Hindlimb muscle (tissue), 1 donor: ENCODE measurements around the gene NEMP1. TPM values are rescaled to one million over a fixed set of nuclear protein-coding genes. Genes with fewer than 3 reads are reported as not detected.
"Not testable (repeated sequence)": the region's sequence is repeated elsewhere in the genome, so short reads cannot be mapped to it uniquely, and the experiment has no call there.

Source experiments
- DNase-seq: peaks from one replicate; pipeline ENCODE4 v3.0.0-alpha.2; 2013
- polyA plus RNA-seq: library from polyadenylated mRNA; unstranded; fragments of 120-200 nt; gene quantifications from one replicate; pipeline ENCODE4 v1.2.1, GENCODE V29; 2013; ENCODE audit not compliant: insufficient read length

Gene NEMP1
- polyA plus RNA-seq, 1 donor: 17.9 TPM

DNA sequence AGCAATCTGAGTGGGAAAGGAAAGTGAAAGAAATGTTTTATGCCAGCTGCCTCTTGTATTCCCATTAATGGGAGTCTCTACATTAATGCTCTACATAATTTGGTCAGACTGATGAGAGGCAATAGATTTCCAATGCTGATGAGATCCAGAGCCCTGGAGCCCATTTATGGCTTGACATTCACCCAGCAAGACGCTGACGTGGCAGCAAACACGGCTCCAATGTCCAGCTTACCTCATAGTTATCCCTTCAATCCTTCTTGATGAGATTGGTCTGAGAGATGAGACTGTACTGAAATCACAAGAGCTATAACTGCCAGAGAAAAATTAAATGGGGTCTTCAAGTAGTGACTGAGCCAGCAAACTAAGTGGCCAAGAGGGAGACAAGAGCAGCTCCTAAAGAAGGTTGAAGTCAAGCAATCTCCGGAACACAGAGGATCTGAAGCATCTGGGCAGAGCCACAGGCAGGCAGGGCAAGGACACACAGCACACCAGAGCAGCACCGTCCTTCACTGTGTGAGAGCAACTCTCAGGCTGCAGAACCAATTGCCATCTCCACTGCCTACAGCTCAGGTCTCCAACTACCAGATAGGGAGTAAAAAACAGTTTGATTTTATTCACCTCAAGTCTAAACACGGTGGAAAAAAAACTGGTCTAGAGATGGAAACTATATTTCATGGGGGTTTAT is 21.4 kb downstream of the NEMP1 start:
- no peak for DNase-seq

DNA sequence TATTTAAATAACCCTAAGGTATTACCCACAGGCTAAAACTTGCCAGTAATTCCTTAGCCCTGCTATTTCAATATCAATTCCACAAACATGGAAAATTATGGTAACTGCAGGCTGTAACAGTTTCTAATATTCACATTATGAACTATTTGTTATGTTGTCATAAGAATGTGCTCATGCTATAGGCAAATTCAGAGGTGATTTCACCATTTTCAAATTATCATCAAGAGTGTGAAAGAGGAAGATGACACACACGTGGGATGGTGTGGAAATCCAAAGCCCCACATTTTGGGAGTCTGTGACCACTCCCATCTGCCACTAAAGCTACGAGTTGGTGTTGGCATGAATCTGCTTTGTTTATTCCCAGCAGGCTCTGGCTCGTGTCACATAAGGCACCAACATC is 22.8 kb downstream of the NEMP1 start:
- DNase-seq: no peak

DNA sequence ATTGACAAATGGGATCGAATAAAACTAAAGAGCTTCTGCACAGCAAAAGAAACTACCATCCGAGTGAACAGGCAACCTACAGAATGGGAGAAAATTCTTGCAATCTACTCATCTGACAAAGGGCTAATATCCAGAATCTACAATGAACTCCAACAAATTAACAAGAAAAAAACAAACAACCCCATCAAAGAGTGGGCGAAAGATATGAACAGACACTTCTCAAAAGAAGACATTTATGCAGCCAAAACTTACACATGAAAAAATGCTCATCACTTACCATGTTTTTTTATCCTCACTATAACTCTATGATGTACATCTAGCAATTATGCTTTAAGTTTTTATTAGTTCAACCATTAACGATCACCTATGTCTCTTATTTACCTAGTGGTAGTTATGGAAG is 24.7 kb downstream of the NEMP1 start:
- DNase-seq: not testable (repeated sequence)

DNA sequence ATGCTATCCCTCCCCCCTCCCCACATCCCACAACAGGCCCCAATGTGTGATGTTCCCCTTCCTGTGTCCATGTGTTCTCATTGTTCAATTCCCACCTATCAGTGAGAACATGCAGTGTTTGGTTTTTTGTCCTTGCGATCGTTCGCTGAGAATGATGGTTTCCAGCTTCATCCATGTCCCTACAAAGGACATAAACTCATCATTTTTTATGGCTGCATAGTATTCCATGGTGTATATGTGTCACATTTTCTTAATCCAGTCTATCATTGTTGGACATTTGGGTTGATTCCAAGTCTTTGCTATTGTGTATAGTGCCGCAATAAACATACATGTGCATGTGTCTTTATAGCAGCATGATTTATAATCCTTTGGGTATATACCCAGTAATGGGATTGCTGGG is 25.4 kb downstream of the NEMP1 start:
- DNase-seq: not testable (repeated sequence)

DNA sequence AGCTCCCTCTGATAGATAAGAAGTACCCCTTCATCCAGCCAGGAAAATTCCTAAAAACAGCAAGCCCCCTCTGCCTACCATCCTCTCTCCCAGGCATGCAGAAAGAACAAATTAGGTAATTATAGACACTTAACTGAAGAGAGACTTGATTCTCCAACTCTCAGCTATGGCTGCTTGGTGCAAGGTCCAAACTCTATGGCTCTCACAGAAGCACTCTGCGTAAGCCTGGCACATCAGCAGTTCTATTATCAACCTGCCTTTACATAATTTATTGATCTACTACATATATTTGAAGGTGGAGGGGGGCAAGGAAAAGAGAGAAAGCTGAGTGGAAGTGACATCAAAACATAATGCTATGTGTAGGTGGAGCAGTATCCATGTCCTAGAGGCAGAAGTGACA is 27.6 kb downstream of the NEMP1 start:
- DNase-seq: no peak

DNA sequence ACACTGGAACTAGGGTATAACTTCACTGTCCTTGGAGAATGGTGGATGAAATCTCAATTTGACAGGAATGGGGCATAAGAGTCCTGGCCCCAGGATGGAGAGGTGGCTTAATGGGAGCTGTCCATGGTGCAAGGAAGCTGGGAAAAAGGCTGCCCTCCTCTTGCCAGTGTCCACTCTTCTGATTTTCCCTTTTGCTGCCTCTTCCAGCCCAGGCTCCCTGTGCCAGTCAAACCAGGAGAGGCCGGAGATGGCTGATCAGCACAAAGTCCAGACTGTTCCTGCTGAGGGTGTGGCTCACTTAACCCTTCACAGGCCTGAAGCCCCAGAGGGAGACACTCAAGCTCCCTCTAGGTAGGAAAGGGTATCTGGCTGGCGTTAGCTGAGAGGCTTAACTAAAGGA is 28.7 kb downstream of the NEMP1 start, which contains the start of gene MYO1A:
Gene MYO1A (minus strand): TSS at position 240 of the 400 bp plus-strand sequence. CDS start 1,806 bp downstream, outside the sequence.
- DNase-seq: no peak

DNA sequence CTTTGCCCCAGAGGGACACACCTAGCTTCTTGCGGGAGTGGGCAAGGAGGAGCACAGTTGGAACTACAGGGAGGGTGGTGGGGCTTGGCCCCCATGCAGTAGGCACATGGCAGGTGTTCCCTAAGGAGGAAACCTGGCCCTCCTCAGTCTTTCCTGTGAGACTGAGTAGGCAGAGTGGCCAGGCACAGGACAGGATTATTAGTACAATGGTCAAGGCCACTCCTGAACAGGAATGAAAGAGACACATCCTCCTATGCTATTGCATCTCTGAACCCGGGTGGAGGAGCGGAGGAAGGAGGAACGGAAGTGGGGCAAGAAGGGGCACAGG is 29.5 kb downstream of the NEMP1 start:
- DNase-seq: no peak

DNA sequence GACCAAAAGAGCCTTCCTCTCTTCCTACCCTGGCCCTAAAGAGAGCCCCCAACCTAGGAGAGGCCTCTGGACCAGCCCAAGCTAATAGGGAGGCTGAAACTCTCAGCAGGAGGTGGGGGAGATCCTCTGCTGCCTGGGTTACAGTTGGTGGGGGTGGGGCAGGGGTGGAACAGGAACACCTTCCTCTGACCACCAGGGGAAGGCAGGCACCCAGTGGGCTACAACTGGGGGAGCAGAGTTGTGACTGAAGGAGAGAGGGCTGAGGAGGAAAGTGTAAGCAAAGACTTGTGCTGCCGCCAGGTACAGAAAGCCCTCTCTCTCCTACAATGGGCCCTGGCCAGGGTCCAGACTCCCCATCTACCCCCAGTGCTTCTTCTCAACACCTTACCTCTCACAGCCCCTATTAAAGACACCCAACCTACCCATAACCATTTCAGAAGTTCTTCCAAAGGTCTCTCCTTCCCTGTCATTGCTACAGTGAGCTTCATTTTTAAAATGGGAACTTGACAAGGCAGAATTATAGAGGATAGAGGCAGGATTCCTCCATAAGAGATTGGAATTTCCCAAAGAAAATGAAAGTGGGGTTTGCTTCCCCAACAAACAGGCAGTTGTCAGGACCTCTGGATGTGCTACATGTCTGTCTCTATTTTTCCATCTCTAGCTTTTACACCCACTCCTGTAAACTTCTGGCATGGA is 30.0 kb downstream of the NEMP1 start:
- DNase-seq: no peak

DNA sequence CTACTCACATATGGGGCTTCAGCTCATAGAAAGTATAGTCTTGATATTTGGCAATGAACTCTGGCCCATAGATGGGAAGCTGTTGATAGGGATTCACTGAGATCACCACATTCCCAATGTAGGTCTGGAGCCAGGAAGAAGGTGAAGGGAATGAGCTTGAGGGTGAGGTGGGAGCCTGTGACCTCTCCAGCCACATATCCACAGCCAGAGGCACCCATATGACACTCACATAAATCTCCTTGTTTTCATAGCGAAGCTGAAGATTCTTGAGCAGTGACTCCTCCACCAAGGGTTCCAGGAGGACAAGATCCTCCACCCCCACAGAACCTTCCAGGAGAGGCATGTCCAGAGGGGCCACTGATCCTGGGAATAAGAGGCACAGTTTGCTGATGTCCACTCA is 30.6 kb downstream of the NEMP1 start:
- no peak for DNase-seq

DNA sequence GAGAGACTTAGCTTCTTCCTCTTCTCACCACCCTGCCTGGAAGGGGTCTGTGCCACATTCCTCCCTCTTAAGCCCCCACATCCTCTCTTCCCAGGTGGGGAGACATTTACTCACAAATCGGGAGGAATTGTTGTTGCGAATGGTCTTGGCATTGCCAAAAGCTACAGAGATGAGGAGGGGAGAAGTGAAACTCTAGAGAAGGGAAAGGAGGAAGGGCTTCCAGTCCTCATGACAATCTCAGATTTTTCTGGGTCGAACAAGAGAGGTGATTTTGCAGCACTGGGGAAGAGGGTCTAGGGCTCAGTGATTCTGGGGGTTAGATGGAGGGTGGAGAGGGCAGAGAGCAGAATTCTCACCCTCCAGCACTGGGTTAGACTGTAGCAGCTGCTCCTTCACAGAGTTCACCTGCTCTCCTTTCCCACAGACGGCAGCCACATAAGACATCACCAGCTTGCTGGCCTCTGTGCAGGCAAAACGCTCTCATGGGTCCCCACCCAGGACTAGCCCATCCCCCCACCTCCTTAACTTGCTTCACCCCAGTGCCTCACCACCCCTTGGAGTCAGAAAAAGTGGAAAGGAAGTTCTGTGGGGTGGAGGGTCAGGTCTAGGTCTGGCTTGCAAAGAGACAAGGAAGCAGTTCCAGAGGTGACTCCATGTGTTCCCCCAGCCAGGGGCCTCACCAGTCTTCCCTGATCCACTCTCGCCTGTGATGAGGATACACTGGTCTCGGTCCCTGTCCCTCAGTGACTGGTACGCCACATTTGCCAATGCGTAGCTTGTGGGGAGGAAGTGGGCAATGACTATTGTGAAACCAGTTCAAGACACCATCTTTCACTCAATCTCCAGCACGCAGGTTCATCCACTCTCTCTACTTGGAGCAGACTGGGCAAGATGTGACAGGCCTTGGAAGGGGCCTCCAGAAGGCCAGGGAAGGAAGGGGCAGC is 31.4 kb downstream of the NEMP1 start:
- DNase-seq: no peak

DNA sequence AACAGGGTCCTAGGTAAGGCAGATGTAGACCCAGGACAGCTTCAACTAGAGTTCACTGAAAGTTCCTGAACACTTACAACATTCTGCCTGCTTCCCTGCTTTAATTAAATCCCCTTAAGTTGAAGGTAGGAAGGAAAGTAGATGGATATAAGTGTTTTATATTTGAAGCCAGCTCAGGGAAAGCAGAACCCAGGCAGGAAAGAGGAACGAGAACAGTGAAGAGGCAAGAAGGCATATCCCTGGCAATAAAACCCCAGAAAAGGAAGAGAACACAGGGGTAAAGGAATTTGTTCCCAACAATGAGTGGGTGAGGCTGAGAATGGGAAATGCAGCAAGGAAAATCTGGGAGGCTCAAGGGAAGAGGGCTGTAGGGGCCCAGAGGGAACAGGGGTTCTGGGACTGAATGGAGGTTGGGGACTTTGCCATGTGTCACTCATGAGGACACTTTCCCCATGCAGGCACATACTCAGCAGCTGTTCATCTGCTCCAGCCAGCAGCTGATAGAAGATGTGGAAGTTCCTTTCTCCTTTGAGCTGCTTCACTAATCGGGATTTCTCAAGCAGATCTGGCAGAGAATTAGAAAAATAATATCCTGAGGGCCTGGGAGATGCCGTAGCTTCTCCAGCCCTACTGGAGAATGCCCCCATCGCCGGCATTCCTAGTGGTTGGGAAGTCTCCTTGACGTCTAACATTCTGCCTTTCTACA is 32.4 kb downstream of the NEMP1 start:
- no peak for DNase-seq

DNA sequence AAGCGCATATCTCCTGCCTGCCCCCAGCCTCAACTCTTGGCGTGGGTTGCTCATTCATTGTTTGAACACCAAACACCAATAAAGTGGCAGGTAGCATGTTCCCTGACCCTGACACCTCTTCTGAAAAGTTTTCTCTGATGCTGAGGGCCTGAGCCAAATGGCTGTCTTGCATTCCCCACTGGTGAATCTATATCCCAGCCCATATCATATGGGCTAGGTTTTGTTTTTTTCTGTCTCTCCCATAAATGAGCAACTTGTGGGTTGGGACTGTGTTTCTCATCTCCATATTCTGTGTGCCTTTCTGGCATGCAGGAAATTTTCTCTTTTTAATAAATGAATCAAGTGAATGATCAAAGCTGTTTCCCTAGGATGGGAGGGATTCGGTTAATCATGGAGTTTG is 33.7 kb downstream of the NEMP1 start:
- DNase-seq: no peak

DNA sequence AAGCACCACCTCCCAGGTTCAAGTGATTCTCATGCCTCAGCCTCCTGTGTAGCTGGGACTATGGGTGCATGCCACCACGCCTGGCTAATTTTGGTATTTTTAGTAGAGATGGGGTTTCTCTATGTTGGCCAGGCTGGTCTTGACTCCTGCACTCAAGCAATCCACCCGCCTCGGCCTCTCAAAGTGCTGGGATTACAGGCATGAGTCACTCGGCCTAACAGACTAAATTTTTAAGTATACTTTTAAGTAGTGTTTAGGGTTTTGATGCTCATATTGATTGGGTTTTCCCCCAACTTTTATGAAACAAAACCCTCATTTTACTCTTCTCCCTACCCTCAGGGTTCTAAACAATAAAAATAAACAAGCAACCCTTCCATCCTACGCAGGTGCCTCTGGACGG is 34.1 kb downstream of the NEMP1 start:
- DNase-seq: no peak

DNA sequence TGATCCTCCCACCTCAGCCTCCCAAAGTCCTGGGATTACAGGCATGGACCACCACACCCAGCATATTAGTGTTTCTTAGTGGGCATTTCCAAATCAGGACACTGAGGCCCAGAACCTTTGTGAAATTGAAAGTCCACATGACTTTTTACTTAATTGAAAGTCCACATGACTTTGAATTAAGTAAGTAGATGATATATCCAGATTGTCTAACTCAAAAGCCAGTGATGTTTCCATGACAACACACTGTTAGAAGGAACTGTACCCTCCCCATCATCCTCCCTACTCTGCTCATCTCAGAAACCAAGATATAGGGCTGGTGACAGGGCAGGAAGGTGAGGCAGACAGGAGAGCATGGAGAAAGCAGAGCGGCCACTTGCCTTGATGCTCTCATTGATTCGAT is 35.9 kb downstream of the NEMP1 start:
- DNase-seq: peak; percentile 26

DNA sequence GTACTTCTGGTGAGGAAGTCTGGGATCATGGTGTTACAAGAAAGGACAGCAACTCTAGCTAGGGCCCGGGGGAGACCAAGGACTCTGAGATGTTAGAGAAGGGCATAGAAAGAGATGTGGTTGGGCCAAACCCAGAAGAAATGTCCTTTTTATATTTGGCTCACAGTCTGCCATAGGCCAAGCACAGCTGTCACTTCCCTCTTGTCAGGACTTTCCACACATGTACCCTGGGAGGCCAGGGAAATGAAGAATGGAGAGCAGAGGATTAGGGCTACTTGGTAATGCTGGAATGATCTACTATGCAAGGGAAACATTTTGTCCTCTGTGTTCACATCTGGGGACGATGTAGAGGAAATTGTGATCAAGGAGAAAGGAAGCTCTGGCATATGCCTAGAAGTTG is 37.8 kb downstream of the NEMP1 start:
- DNase-seq: no peak

DNA sequence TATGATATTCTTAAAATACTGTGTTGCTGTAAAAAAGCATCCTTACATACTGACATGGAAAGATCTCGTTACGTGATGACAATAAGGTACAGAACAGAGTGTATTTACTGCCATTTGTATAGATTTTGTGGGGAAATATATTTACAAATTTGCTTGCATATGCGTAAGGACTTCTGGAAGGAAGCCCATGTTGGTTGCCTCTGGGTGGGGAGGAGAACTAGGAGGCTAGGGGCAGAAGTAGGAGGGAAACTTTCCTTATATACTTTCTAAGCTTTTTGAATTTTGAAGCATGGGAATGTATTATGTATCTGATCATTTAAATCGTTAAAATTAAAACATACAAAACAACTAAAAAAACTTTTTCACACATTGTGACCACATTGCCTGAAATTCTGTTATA is 38.4 kb downstream of the NEMP1 start:
- DNase-seq: no peak

DNA sequence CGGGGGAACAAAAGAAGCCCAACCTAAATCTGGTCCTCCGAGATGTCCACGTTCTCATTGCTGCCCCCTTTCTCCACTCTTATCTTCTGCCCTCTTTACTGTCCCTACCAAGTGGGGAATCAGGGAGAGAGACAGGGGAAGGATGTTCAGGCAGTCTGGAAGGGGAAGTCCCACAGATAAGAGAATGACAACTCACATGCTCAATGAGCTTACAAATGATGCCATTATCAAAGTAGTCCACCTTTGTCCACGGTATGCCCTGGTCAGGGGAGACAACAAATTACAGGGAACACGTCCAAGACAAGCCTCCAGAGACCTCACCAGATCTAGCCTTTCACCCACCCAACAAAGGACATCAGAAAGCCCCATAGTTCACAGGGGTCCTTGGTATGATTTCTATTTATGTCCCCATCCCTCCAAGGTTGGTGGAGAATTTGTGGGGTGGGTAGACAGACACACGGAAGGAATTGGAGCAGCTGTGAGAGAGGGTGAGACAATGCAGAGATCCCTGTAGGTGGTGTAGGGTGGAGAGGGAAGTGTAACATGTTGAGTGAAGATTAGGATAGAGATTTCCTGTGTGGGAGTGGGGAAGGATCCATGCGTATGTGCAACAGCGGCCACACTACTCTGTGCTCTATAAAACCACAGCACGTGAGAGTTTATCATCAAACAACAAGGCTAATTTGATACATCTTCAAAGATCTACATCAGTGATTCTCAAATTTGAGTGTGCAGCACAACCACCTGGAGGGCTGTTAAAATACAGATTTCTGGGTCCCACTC is 39.4 kb downstream of the NEMP1 start:
- no peak for DNase-seq

DNA sequence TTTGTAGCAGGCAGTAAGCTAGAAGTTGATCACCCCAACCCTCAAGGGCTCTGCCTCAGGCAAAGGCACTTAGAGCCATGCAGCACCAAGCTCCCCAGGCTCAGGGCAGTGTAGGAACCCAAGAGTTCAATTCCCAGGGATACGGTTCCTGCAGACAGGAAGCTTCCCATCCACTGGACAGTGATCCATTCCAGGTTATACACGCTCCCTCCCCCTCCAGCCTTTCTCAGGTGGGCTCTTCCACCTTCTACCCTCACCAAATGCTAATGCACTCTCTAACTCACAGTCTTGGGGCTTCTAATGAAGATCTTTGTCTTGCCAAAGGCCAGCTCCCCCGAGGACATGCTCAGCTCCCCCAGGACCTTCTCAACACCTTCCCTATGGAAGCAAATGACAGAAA is 41.3 kb downstream of the NEMP1 start:
- no peak for DNase-seq

DNA sequence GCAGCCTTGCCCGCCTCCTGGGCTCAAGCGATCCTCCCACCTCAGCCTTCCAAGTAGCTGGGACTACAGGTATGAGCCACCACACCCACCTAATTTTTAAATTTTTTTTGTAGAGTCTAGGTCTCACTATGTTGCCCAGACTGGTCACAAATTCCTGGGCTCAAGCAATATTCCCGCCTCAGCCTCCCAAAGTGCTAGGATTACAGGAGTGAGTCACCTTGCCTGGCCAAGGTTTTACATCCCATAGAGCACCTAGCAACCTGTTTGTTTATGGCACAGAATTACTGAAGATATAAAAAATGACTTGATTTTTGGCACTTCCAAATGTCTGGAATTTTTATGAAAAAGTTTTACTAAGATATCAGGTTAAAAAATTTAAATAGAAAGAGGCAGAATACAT is 45.2 kb downstream of the NEMP1 start:
- no peak for DNase-seq

DNA sequence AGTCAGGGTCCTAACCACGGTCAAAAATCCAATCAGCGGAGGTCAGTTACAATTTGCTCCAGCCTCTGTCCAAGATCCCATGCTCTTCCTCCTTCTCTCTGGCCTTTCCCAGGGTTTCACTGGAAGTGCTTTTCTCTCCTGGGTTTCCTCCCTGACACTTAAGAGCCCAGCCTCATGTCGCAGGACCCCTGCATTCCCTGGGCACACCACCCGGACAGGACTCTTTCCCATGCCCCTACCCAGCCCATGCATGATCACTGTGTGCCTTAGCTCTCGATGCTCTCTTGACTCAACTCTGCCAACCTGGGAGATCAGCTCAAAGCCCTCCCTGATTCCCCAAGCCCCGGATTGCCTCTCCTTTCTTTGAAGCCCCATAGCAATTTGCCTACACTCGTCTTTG is 46.8 kb downstream of the NEMP1 start:
- DNase-seq: no peak

DNA sequence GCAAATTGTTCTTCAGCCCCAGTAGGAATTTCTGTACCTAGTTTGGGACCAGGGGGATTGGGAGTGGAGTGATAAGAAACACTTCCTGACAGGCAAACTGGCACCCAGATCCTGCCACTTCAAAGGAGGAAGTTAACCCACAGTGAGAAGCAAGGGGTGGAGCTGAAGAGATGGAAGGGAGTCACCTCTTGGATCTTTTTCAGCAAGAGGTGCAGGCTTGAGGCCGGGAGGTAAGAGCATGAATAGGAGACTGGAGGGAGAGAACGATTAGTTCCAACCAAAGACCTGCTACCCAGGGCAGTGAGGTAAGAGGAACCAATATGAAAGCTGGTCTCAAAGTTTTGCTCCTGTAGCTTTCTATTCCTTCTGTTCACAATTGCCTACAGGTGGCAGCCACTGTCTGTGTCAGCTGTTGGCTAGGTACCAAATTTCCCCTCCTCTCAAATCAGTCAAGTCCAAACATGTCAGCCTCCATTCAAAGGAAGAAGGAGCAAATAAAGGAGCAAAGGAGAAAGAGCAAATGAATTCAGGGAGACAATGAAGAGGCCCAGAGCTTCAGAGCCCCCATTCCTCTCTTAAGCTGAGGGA is 47.4 kb downstream of the NEMP1 start:
- DNase-seq: no peak

DNA sequence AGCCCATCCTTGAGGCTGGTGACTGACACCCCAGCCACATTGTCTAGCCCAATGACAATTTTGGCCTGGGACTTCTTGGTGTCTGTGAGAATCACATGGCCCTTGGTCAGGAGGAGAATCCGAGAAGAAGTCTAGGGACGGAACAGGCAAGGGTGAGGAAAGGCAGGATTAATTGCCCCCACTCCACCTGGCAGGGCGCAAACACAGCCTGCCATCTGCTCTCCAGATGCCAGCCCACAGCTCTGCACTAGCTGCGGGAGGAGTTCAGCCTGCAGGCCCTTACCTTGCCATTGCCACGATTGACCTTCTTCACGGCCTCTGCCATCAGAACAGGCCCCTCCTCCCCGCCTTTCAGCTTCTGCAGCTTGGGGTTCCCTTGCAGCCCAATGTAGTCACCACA is 49.1 kb downstream of the NEMP1 start:
- no peak for DNase-seq
